GM23338 (cell line): ENCODE data around the gene SUN5.

ENCODE experiments used
- CTCF ChIP-seq, 2 experiments: fragments of 200-600 bp in 1 of 2; sonication (generic) in 1 of 2; conservative IDR thresholded peaks; 2 replicates each; pipeline versions ENCODE4 v1.5.1 to v1.6.1; 2016 to 2017; ENCODE audit warnings: antibody characterized with exemption in 2 of 2, low read depth in 2 of 2, mild to moderate bottlenecking in 2 of 2, moderate library complexity in 1 of 2
- EZH2 ChIP-seq: fragments of 200-600 bp; sonication (generic); IDR thresholded peaks from one replicate; pipeline ENCODE4 v1.8.0; 2017; ENCODE audit warnings: antibody characterized with exemption, mild to moderate bottlenecking, low read depth; ENCODE audit not compliant: unreplicated experiment
- POLR2AphosphoS5 ChIP-seq: IDR thresholded peaks from 2 replicates; pipeline ENCODE4 v1.6.1; 2016; ENCODE audit warnings: antibody characterized with exemption, low read depth
- REST ChIP-seq: IDR thresholded peaks from one replicate; pipeline ENCODE4 v1.6.1; 2018; ENCODE audit warnings: antibody characterized with exemption; ENCODE audit not compliant: unreplicated experiment

GRCh38 chr20:33023439-33024242 is 19.4 kb upstream of the SUN5 start:
- TF ChIP-seq CTCF (conservative IDR thresholded peaks at IDR 0.05; ENCODE audit: low read depth in 2 of 2) (no peak), EZH2 (no peak), REST (no peak), POLR2AphosphoS5 (no peak)
